ENCODE data around the gene LRRC75B. TPM values are rescaled to one million over a fixed set of nuclear protein-coding genes. Genes with fewer than 3 reads are reported as not detected.

Gene LRRC75B
- total and polyA plus RNA-seq, 9 of the 15 experiments (the other 6 are each of a cell fraction or from before 2014, with no cell fraction given), result 0.10 to 2.8 (median 1.0) TPM; not detected in 1

GRCh38 chr22:24555165-24556039 is 37.5 kb downstream of the LRRC75B start, which contains the start of gene SNRPD3 (continued):
- TF ChIP-seq GABPA (tag; conservative IDR thresholded peaks at IDR 0.05; ENCODE audit: low read depth) (peak; percentile 97), ZNF707 (CRISPR knock-in tag; conservative IDR thresholded peaks at IDR 0.05) (no peak), TBL1XR1 (IDR thresholded peaks at IDR 0.05; ENCODE audit: low read length in 2 of 2) (no peak), MCM2 (IDR thresholded peaks at IDR 0.05; ENCODE audit: low read depth) (no peak), NR2C2 (CRISPR knock-in tag; IDR thresholded peaks at IDR 0.05) (no peak), NR2C2 (tag; IDR thresholded peaks at IDR 0.05) (peak; percentile 66), FOXJ2 (tag; IDR thresholded peaks at IDR 0.05) (no peak), TSHZ1 (CRISPR knock-in tag; IDR thresholded peaks at IDR 0.05) (no peak), PRPF4 (IDR thresholded peaks at IDR 0.05; ENCODE audit: insufficient read depth, low read depth, low read length, poor library complexity, severe bottlenecking) (no peak), CEBPB (tag; IDR thresholded peaks at IDR 0.05) (no peak), HDAC2 (IDR thresholded peaks at IDR 0.05) (0 out of 2 replicates have a peak, but pooled peaks have one; percentile 15), ZNF197 (CRISPR knock-in tag; IDR thresholded peaks at IDR 0.05; ENCODE audit: low read depth) (no peak), MNT (conservative IDR thresholded peaks at IDR 0.05) (peak; percentile 61 to 85), POLR2B (IDR thresholded peaks at IDR 0.05; ENCODE audit: low read depth, partially characterized antibody) (peak; percentile 35), BMI1 (IDR thresholded peaks at IDR 0.05; ENCODE audit: low read length) (no peak), ARNT (IDR thresholded peaks at IDR 0.05) (0 out of 4 replicates have a peak, but pooled peaks of 1 of the 2 experiments have one; percentile 38), MAZ (CRISPR knock-in tag; conservative IDR thresholded peaks at IDR 0.05 in 1 of 2, IDR thresholded peaks at IDR 0.05 in 1 of 2) (peak; percentile 64 to 77; a peak in 3 of 4 replicates)
- TF ChIP-seq, protein P1, sequence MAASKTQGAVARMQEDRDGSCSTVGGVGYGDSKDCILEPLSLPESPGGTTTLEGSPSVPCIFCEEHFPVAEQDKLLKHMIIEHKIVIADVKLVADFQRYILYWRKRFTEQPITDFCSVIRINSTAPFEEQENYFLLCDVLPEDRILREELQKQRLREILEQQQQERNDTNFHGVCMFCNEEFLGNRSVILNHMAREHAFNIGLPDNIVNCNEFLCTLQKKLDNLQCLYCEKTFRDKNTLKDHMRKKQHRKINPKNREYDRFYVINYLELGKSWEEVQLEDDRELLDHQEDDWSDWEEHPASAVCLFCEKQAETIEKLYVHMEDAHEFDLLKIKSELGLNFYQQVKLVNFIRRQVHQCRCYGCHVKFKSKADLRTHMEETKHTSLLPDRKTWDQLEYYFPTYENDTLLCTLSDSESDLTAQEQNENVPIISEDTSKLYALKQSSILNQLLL (CRISPR knock-in tag; IDR thresholded peaks at IDR 0.05; ENCODE audit: borderline replicate concordance), result no peak
- TF ChIP-seq, protein P2, sequence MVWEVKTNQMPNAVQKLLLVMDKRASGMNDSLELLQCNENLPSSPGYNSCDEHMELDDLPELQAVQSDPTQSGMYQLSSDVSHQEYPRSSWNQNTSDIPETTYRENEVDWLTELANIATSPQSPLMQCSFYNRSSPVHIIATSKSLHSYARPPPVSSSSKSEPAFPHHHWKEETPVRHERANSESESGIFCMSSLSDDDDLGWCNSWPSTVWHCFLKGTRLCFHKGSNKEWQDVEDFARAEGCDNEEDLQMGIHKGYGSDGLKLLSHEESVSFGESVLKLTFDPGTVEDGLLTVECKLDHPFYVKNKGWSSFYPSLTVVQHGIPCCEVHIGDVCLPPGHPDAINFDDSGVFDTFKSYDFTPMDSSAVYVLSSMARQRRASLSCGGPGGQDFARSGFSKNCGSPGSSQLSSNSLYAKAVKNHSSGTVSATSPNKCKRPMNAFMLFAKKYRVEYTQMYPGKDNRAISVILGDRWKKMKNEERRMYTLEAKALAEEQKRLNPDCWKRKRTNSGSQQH (CRISPR knock-in tag; IDR thresholded peaks at IDR 0.05), result 0 out of 2 replicates have a peak, but pooled peaks have one; percentile 24
